Middle frontal gyrus (tissue), 1 donor: Measurements from ENCODE around the gene PLSCR1.

Experiments
- DNase-seq: peaks from one replicate; pipeline ENCODE4 v3.0.0-alpha.2; 2015; ENCODE audit warnings: low spot score; ENCODE audit errors: extremely low spot score

PLSCR1 gene, protein sequence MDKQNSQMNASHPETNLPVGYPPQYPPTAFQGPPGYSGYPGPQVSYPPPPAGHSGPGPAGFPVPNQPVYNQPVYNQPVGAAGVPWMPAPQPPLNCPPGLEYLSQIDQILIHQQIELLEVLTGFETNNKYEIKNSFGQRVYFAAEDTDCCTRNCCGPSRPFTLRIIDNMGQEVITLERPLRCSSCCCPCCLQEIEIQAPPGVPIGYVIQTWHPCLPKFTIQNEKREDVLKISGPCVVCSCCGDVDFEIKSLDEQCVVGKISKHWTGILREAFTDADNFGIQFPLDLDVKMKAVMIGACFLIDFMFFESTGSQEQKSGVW

GRCh38 chr3:146544002-146544928 is at the start of gene PLSCR1:
Gene PLSCR1, minus strand, starts transcription at chr3:146544607. Its CDS starts 8,055 bp downstream, at chr3:146536552.
- DNase-seq = peak; percentile 35

DNA sequence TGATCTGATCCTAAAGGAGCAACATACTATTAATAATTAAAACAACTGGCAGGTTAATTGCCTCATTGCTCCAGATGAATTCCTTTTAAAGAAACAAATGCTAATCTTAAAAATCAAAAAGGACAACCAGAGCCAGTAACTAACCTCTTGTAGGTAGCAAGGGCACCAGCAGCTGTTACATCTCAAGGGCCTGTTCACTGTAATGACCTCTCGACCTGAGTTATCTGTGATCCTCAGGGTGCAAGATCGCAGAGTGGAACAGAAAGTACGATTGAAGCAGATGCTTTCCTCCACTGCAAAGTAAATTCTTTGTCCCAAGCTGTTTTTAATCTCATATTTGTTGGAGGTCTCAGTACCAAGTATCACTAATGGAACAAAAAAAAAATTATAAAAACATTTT is 49.4 kb upstream of the PLSCR1 start:
- no peak for DNase-seq

DNA sequence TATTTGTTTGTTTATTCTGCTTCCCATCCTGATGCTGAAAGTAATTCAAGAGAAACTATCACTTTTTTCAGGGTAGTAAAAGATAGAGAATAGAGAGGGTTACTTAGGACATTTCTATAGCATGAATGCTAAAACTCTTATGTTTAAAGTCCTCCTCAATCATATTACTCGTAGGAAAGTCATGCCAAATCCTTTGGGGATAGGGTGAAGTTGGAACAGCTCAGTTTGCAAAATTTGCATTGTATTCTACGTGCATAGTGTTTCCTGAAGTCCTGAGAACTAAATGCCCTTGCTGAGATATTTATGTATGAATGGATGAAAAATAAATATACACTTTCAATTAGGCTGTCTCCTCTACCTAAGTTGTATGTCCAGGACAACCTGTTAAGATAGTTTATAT is 46.1 kb upstream of the PLSCR1 start:
- no peak for DNase-seq

DNA sequence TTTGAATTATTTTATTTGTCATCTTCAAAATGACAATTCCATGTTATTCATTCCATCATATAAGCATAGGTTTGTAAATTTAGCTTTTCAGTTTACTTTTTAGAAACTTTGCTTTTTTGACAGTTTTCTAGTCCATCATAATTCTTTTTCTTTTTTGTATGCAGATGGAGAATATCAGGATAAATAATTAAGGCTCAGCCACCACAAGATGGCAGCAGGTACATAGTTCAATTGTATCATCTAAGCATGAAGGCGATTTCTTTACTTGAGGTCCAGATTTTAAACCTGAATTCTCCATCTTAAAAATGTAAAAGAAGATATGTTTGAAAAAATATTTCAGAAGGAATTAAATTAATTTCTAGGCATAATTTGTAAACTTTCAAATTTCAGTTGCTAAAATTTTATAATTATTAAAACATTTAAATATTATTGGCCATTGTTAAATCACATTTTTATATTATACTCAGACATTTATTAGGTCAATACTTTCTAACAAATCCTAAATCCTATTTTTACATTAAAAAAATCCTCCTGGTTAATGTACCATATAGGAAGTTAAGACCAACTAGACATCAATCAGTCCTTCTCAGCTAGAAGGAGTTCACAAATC is 45.6 kb upstream of the PLSCR1 start:
- peak; percentile 25 for DNase-seq

DNA sequence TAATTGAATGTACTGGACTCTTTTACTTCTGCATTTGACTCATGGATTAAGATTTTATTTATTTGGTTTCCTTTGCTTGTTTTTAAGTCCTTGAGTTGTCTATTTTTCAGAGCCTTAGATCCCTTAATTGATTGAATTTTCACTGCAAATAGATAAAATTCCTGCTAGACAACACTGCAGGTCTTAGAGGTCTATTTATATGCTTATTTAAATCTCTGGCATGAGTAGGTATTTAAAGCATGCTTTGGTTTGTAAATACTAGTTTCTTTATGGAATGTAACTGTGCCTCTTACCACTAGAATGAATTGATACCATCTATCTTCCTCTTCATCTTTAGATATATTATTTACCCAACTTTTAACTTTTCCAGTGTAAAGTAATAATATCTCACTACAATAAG is 40.7 kb upstream of the PLSCR1 start:
- DNase-seq = no peak

DNA sequence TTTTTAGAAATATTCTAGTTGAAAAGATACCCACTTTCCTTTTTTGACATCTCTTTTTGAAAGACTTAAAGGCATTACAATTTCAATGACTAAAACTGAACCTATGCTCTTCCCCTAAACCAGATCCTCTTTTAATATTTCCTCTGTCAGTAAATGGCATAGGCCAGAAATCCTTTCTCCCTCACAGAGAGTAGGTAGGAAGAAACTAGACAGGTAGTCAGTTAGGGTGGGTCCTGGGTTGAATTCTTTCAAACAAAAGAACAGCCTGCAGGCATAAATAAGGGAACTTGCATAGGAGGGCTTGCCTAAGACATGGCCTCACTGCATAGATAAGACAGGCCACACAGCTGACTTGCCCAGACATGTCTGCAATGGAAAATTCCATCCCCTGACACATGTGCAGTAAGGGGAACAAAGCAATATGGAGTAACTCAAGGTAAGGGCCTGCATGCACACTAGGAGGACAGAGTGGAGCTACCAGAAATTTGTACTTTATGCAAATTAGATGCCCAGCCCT is 37.6 kb upstream of the PLSCR1 start:
- no peak for DNase-seq

GRCh38 chr3:146581080-146581601 is 36.7 kb upstream of the PLSCR1 start:
- no peak for DNase-seq

DNA sequence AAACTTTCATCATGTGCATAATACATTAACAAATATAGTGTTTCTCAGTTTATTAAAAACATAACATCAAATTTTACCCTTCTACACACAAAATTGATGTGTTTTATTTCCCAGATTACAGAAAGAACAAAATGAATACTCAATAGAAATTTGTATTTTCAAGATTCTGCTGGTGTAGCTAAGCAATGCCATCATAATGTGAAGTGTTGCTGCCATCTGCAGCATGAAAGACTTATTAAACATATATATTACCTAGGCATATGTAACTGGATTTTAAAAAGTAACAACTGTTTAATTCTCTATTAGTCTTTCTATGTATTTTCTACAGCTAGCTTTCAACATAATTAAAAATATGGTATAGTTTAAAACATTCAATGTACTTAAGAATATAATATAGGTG is 33.3 kb upstream of the PLSCR1 start:
- peak; percentile 36 for DNase-seq

DNA sequence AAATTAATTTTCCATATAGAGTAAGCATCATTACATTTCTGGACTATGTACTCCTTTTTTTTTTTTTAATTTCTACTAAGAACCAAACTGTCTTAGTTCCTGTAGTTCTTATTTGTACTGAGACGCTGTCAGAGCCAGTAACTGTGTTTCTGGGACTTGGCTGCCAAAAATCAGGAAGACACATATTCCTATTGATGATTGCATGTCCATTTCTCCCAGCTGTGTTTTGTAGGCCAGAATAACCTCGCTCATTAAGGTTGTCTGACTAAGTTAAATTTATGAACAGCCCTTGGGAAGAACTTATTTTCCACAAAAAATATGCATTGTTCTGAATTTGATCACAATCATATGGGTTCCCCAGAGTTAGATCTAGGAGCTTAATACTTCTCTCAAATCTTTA is 31.2 kb upstream of the PLSCR1 start:
- DNase-seq = no peak

DNA sequence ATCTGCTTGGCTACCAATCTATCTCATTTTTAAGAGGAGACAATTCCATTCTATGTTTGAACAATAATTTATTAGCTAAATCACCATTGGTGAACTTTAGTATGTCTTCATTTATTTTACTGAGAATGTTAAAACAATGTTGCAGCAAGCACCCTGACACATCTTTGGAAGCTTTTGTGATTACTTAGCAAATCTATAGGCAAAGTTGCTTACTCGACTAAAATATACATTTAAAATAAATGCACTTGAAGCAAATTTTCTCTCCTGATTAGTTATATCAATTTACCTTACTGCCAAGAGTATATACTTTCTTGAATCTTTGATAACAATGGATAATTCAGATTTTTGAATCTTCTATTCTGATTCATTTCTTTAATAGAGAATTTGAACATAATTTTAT is 29.8 kb upstream of the PLSCR1 start:
- no peak for DNase-seq

- no peak for DNase-seq
These were observed 24.9 kb upstream of the PLSCR1 start for GRCh38 chr3:146569314-146569713.

DNA sequence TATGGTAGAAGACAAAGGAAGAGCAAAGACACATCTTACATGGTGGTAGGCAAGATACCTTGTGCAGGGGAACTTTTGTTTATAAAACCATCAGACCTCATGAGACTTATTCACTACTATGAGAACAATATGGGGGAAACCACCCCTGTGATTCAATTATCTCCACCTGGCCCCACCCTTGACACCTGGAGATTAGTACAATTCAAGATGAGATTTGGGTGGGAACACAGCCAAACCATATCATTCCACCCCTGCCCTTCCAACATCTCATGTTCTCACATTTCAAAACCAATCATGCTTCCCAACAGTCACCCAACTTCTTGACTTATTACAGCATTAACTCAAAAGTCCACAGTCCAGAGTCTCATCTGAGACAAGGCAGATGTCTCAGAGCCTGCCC is 21.7 kb upstream of the PLSCR1 start:
- no peak for DNase-seq

- DNase-seq = no peak
These were observed 17.5 kb upstream of the PLSCR1 start for GRCh38 chr3:146561879-146562278.

DNA sequence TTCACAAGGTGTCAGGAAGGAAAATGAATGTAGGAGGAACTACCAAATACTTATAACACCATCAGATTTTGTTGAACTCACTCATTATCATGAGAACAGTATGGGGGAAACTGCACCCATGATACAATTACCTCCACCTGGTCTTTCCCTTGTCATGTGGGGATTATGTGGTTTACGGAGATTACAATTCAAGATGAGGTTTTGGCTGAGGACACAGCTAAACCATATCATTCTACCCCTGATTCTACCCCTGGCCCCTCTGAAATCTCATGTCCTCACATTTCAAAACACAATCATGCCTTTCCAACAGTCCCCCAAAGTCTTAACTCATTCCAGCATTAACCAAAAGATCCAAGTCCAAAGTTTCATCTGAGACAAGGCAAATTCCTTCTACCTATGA is 17.1 kb upstream of the PLSCR1 start:
- DNase-seq = no peak

GRCh38 chr3:146560678-146561077 is 16.3 kb upstream of the PLSCR1 start:
- no peak for DNase-seq

DNA sequence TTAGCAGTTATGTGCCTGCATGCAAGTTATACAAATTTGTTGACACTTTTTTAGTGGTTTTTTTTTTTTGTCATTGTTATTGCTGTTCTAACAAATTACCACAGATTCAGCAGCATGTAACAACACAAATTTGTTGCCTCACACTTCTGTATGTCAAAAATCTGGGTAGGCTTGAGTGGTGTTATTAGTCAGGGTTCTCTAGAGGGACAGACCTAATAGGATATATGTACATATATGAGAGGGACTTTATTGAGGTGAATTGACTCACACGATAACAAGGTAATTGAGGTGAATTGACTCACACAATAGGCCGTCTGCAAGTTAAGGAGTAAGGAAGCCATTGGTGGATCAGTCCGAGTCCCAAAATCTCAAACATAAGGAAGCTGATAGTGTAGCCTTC is 15.0 kb upstream of the PLSCR1 start:
- DNase-seq = no peak

DNA sequence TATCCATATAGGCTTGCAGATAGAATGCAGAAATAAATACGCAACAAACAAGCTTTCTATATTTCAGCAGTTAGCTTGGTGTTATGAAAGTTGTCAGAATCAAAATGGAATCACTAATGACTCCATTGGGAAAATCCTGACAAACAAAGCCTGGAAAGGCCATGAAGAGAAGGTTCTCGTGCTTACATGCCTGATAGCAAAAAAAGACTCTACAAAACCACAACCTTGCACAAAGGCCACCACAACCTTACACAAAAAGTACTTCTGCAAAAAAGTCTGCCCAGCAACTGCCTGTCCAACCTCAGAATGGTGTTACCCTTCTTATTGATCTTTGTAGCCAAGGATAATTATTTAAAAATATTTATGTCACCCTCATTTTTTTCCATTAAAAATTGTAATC is 14.4 kb upstream of the PLSCR1 start:
- DNase-seq = no peak

GRCh38 chr3:146557745-146558144 is 13.3 kb upstream of the PLSCR1 start:
- DNase-seq = no peak

GRCh38 chr3:146555311-146555710 is 10.9 kb upstream of the PLSCR1 start:
- no peak for DNase-seq

DNA sequence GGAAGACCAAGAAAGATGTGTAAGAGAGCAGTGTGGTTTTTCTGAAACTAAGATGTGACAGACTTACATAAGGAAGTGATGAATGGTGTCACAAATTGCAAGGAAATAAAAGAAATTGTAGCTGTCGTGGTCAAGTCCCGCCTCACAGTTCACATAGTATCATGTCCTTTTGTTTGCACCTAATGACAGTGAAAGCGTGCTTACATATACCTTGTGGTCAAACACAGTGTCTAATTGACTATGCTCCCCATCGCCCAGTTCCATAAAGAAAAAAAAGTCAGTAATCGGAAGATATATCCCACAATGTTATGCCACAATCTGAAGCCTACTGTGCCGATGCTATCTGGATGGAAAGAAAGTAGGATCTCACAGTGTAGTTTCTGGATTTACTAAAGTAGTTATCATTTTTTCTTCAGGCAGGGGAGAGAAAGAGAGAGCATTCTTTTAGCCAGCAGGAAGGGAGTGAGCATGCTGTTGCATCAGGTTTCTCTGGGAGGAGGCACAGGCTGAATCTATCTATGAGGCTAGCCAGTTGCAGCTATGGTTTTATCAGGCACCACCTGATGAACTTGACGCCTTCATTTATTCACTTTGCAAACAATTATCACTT is 9.8 kb upstream of the PLSCR1 start:
- no peak for DNase-seq
